GM19438 (cell line): Measurements from ENCODE around the gene CNPY3.

ENCODE experiments used
- ATAC-seq: cut with Tn5 transposase; IDR thresholded peaks from one replicate; pipeline ENCODE4 v1.9.1; 2021; ENCODE audit warnings: low read depth; ENCODE audit not compliant: unreplicated experiment

Gene CNPY3

DNA sequence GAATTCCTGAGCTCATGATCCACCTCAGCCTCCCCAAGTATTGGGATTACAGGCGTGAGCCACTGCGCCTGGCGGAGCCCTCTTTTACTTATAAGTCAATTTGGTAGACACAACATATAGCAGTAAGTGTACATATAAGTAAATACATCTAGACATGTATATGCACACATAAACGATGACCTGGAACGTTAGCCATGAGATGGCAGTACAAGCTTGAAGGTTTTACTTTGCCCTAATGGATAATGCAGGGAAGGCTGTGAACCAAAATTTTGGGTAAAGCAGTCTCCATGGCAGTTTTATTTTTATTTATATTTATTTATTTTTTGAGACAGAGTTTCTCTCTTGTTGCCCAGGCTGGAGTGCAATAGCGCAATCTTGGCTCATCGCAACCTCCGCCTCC, 28.8 kb downstream of the CNPY3 start:
- ATAC-seq = no peak

DNA sequence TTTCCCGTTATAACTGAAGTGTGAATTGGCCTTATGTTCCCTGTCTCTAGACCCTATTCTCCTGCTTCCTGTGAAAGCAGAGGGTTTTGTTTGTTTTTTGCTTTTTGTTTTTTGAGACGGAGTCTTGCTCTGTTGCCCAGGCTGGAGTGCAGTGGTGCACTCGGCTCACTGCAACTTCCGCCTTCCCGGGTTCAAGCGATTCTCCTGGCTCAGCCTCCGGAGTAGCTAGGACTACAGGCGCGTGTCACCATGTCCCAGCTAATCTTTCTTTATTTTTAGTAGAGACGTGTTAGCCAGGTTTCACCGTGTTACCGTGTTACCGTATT, 30.6 kb downstream of the CNPY3 start:
- no peak for ATAC-seq

DNA sequence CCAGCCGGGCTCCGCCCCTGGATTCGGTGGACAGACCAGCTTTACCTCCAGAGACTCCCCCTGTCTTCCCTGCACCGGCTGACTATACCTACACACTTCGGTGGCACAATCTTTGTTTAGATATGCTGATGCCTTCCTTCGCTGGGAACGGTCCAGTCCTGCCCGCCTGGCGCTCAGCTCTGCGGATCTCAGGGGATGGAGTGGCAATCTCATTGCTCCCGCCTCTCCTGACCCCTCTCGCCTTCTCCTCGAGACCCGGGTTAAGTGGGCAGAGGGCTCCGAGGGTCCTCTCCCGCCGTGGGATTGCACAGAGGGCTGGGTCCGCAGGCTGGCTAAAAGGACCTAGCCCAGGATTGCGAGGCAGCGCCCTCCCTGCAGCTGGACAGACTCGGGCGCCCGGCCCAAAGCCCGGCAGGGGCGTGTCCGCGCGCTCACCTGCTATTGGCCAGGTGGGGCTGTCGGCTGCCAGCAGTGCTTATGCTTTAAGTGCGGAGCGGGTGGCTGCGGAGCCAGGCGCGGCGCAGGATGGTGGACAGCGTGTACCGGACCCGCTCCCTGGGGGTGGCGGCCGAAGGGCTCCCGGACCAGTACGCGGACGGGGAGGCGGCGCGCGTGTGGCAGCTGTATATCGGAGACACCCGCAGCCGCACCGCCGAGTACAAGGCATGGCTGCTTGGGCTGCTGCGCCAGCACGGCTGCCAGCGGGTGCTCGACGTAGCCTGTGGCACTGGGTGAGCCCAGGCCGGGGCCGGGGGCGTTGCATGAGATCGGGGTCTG, 31.2 kb downstream of the CNPY3 start, which contains the start of gene GNMT:
Gene GNMT, plus strand, starts transcription at position 512 of the 777 bp plus-strand sequence. Its CDS starts 14 bp downstream, at position 526.
- peak; percentile 71 for ATAC-seq

- ATAC-seq = no peak
These were observed 31.8 kb downstream of the CNPY3 start for GRCh38 chr6:42961020-42961470.

DNA sequence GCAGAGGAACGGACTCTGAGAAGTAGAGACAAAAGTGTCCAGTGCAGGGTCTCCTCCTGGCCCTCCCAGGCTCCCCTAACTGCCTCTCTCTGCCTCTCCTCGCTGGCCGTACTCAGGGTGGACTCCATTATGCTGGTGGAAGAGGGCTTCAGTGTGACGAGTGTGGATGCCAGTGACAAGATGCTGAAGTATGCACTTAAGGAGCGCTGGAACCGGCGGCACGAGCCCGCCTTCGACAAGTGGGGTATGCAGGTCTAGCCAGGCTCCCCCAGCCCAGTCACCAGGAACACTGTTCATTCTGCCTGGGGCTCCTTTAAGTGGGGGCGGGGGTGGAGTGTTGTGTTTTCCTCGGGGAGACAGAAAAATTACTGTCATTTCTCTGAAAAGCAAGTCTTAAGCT, 32.8 kb downstream of the CNPY3 start:
- no peak for ATAC-seq

DNA sequence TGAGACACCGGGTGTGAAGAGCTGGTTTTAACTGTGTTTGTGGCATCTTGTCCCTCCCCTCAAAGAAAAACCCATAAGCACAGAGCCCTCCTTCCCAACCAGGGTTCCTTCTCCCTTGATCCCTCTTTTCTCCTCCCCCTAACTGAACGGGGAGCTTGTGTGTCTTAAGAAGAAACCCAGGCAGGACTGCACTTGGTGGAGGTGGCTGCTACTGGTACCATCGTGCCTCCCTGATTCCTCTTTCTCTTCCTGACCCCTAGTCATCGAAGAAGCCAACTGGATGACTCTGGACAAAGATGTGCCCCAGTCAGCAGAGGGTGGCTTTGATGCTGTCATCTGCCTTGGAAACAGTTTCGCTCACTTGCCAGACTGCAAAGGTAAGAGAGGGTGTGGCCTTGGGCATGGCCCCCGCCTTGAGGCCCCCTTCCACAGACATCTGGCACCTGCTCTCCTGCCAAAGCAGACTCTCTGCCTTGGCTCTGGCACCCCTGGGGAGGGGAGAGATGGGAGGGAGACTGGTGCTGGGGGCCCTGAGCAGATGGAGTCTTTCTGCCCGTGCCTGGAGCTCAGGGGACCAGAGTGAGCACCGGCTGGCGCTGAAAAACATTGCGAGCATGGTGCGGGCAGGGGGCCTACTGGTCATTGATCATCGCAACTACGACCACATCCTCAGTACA, 33.4 kb downstream of the CNPY3 start:
- no peak for ATAC-seq

GRCh38 chr6:42963179-42963854, 34.0 kb downstream of the CNPY3 start:
- no peak for ATAC-seq

GRCh38 chr6:42963855-42964605, 34.8 kb downstream of the CNPY3 start:
- no peak for ATAC-seq

DNA sequence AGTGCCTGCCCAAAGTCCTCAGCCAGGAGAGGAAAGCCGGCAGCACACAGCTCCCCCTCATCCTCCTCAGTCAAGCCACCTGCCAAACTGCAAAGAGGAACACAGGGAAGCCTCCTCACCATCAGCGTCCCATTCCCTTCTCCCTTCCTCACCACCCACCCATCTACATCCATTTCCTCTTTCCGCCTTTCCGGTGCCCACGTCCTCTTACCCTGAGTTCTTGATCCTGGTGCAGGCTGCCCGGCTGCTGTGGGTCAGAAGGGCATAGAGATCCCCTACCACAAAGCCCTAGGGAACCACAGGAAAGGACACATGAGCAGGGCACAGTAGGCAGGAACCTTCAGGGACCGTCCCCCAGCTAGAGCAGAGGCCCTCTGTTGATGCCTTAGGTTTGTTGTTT, 37.3 kb downstream of the CNPY3 start:
- no peak for ATAC-seq

DNA sequence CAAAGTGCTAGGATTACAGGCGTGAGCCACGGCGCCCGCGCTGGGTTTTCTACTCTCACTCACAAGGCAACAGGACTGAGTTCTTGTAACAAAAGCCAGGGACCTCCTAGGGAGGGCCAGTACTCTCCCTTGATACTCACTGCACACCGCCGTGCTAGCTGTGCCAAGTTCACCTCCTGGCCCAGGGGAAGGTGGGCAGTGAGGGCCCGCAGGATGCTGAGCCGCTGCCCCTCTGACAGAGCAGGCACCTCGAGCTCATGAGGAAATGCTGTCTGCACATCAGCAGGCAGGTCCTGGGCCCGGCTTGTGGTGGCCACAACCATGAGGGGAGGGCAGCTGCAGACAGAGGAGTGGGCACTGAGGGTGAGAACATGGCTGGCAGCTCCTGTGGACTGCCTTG, 37.9 kb downstream of the CNPY3 start:
- no peak for ATAC-seq

- no peak for ATAC-seq
These were observed 38.9 kb downstream of the CNPY3 start for GRCh38 chr6:42968126-42968701.

DNA sequence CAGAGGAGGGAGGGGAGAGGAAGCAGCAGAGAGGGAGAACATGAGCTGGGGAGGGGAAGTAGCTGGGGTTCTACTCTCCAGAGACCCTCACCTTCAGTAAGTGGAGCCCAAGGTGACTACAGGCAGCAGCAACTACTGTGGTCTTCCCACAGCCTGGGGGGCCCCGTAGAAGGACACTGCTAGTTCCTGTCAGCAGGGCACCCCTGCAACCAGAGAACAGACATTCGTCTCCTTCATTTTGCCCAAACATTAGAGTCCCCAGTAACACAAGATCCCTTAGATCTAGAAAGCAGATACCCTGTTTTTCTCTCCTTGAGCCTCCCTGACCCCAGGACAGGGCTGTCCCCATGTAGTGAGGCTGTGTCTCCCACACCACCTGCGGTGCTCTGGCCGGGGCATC, 39.5 kb downstream of the CNPY3 start:
- ATAC-seq = no peak

DNA sequence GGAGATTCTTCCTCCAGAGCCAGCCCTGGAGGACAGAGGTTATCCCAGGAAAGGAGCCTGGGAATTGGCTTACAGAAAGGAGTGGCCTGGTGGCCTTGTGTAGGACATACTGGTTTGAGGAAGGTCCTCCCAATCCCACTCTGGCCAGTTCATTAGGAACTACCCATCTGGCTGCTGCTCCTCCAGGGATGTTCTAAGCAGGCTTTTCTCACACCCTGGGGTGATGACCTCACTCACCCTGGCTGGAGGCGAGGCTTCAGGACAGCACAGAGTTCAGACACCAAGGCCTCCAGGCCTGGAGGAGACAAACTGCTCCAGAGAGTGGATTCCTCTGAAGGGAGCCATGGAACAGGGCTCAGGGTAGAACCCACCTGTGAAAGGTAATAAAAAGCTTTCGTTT, 40.2 kb downstream of the CNPY3 start:
- ATAC-seq = no peak

- ATAC-seq = no peak
These were observed 40.7 kb downstream of the CNPY3 start for GRCh38 chr6:42969934-42970333.

- ATAC-seq = no peak
These were observed 41.8 kb downstream of the CNPY3 start for GRCh38 chr6:42970871-42971612.

GRCh38 chr6:42971746-42972327, 42.6 kb downstream of the CNPY3 start:
- ATAC-seq = no peak

DNA sequence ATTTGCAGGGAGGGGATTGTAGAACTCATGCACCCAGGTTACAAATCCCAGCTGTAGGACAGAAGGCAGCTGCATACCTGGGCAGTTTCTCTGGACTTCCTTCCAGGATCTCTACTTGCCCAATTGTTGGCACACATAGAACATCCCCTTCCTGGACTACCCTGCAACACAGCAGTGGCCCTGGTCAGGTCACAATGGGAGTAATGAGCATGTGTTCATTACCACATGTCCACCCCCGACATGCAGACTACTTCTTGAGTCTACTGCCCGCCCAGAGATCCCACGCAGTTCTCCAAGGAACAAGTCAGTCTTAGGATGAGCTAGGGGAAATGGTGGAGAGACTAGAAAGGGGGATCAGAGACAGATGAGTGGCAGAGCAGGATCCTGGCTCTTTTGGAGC, 44.6 kb downstream of the CNPY3 start:
- no peak for ATAC-seq

DNA sequence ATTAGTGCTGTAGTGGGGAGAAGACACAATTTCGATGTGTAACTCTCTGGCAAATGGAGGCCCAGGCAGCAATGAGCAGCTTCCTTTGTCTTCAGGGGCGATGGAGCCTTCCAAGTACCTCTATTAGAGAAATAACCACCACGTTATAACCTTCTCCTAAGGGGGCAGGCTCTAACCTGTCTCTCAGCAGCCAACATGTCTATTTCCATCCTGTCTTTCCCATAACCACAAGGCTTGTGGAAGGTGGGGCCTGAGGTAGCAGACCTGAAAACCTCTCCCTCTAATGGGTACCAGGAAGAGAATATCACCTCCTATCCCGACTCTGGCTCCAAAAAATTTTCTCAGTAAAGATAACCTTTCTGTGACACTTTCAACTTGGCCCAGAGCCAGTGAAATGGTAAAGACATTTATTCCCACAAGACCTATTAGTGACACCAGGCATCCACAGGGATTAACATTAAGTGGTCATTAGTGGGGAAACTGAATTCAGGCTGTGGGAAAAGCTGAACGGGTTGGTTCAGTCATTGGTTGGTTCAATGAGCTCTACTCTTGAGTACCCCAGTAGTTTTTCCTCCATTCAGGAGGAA, 45.7 kb downstream of the CNPY3 start:
- ATAC-seq = no peak

DNA sequence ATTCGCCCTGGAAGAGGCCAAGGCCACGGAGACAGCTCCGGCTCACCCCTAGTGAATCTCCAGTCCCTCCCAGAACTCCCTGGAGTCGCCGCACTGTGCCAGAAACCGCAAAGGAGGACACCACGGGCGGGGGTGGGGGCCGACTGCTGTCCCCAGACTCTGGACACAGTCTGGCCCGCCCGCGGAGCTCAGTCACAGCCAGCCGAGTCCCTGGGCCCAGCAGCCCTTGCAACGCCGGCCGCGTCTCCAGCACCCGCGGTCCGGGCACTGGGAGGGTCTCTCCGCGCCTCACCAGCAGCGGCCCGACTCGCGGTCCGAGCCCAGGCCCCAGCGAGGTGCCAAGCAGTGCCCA, 49.2 kb downstream of the CNPY3 start:
- peak; percentile 13 for ATAC-seq
